Esophagus muscularis mucosa (tissue), 4 donors: ENCODE results near the gene MLXIPL. TPM values are rescaled to one million over a fixed set of nuclear protein-coding genes. Genes with fewer than 3 reads are reported as not detected.
A peak's percentile ranks its signal among the peaks of the same experiment; 100 is the strongest.

Source experiments
- DNase-seq: peaks from one replicate; pipeline ENCODE4 v3.0.0-alpha.2; 2017; ENCODE audit errors: extremely low spot score
- H3K27ac ChIP-seq, 4 donors: fragments of 200-600 bp; sonication (generic); replicated peaks in 1 of 4; 1 replicate in 3 of 4; 2 replicates in 1 of 4; pipeline ENCODE4 v1.5.1; 2016 to 2019; ENCODE audit warnings: mild to moderate bottlenecking in 1 of 4
- H3K27me3 ChIP-seq, 4 donors: fragments of 200-600 bp; sonication (generic); one replicate each; pipeline versions ENCODE4 v1.5.1 to v1.6.0; 2016 to 2019
- H3K36me3 ChIP-seq, 4 donors: fragments of 200-600 bp; sonication (generic); one replicate each; pipeline ENCODE4 v1.5.1; 2016 to 2019
- H3K4me1 ChIP-seq, 4 donors: fragments of 200-600 bp; sonication (generic); one replicate each; pipeline ENCODE4 v1.5.1; 2016 to 2019
- H3K4me3 ChIP-seq, 4 donors: fragments of 200-600 bp; sonication (generic); 1 replicate in 2 of 4; 2 replicates in 2 of 4; pipeline ENCODE4 v1.5.1; 2016 to 2019; ENCODE audit warnings: mild to moderate bottlenecking in 4 of 4, moderate library complexity in 1 of 4
- H3K9me3 ChIP-seq, 4 donors: fragments of 200-600 bp; sonication (generic); 1 replicate in 3 of 4; 2 replicates in 1 of 4; pipeline ENCODE4 v1.5.1; 2016 to 2019
- EP300 ChIP-seq: sonication (generic); formaldehyde crosslinking; IDR thresholded peaks from one replicate; pipeline ENCODE4 v1.6.1; 2017; ENCODE audit warnings: antibody characterized with exemption
- POLR2A ChIP-seq: fragments of 450-650 bp; IDR thresholded peaks from one replicate; pipeline ENCODE4 v1.6.1; 2017; ENCODE audit warnings: antibody characterized with exemption, moderate library complexity, mild to moderate bottlenecking, low read depth
- POLR2AphosphoS5 ChIP-seq, 2 donors: sonication (generic); formaldehyde crosslinking; IDR thresholded peaks; one replicate each; pipeline ENCODE4 v1.6.1; 2017; ENCODE audit warnings: antibody characterized with exemption in 2 of 2
- WGBS: methylation state at CpG from one replicate; pipeline ENCODE4 v1.1.5; 2018; 5-methylcytosine and 5-hydroxymethylcytosine counted together
- intact Hi-C: fragments of 100-400 bp; cut with DNase I; formaldehyde crosslinking; loops from one replicate; pipeline ENCODE4 v1.15.1; 2023
- total RNA-seq, 4 donors: library from RNA; depleted of rRNA; stranded (reverse); fragments of >200 nt; gene quantifications; one replicate each; pipeline versions ENCODE4 v1.1.0 to v1.2.1, GENCODE V29; 2016
- TF ChIP-seq, protein P1 (sequence below), 3 experiments: fragments of 200-600 bp in 2 of 3; fragments of 450-650 bp in 1 of 3; sonication (generic) in 2 of 3; IDR thresholded peaks; one replicate each; pipeline ENCODE4 v1.5.1; 2017 to 2019; ENCODE audit warnings: antibody characterized with exemption in 3 of 3, mild to moderate bottlenecking in 2 of 3, moderate library complexity in 1 of 3

The MLXIPL gene
- total RNA-seq, 4 donors from 2014 or later: 6.5 to 19.5 (median 10.3) TPM

DNA sequence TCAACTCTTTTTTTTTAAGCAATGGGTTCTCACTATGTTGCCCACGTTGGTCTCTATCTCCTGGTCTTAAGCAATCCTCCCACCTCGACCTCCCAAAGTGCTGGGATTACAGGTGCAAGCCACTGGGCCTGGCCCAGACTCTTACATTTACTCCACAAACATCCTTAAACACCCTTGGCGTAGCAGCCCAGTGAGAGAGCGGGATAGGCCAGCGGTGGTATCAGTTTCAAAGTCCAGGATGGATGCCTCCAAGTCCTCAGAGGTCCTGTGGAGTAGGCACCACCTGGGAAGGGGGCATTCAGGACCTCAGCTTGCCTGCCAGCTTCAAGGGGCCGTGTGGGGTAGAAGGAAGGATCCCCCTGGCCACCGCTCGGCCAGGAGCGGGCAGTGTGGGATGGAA is 25.3 kb upstream of the MLXIPL start:
- TF ChIP-seq, protein P1, sequence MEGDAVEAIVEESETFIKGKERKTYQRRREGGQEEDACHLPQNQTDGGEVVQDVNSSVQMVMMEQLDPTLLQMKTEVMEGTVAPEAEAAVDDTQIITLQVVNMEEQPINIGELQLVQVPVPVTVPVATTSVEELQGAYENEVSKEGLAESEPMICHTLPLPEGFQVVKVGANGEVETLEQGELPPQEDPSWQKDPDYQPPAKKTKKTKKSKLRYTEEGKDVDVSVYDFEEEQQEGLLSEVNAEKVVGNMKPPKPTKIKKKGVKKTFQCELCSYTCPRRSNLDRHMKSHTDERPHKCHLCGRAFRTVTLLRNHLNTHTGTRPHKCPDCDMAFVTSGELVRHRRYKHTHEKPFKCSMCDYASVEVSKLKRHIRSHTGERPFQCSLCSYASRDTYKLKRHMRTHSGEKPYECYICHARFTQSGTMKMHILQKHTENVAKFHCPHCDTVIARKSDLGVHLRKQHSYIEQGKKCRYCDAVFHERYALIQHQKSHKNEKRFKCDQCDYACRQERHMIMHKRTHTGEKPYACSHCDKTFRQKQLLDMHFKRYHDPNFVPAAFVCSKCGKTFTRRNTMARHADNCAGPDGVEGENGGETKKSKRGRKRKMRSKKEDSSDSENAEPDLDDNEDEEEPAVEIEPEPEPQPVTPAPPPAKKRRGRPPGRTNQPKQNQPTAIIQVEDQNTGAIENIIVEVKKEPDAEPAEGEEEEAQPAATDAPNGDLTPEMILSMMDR (IDR thresholded peaks at IDR 0.05): no peak
- TF ChIP-seq POLR2A (no peak), POLR2AphosphoS5 (IDR thresholded peaks at IDR 0.05) (no peak), EP300 (no peak)
- Histone ChIP-seq H3K27me3 (peaks cover 4 to 73% (median 17%) of the 10 kb centered on the region in 4 donors), H3K36me3 (no peaks in the 10 kb centered on the region), H3K4me3 (no peak overlapping the region), H3K27ac (no peak overlapping the region), H3K9me3 (no peaks in the 10 kb centered on the region), H3K4me1 (peaks cover 5 to 12% (median 11%) of the 10 kb centered on the region in 4 donors)
- WGBS: 57% methylated on average over 9 of the region's 9 CpGs
- no peak for DNase-seq
- intact Hi-C loops: no loop called here

DNA sequence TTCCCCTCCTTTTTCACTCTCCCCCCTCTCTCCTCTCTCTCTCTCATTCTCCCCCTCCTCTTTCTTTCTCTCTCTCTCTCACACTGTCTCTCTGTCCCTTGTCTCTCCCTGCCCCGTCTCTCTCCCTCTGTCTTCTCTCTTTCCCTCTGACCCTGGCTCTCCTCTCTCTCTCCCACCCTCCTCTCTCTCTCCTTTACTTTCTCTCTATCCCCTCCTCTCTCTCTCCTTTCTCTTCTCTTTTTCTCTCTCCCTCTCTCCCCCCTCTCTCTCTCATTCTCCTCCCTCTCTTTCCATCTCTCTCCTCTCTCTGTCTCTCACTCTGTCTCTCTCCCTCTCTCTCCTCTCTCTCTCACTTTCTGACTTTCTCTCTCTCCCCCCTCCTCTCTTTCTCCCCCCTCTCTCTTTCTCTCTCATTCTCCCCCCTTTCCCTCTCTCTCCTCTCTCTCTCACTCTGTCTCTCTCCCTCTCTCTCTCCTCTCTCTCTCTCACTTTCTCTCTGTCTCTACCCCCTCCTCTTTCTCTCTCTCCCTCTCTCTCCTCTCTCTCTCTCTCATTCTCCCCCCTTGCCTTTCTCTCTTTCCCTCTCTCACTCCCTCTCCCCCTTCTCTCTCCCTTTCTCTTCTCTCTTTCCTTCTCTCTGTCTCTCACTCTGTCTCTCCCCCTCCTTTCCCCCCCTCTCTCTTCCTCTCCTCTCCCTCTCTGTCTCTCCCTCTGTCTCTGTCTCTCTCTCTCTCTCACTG is 24.4 kb upstream of the MLXIPL start:
- Histone ChIP-seq H3K27ac (no peak overlapping the region), H3K4me1 (peaks cover 5 to 12% (median 11%) of the 10 kb centered on the region in 4 donors), H3K9me3 (no peaks in the 10 kb centered on the region), H3K27me3 (peaks cover 4 to 81% (median 17%) of the 10 kb centered on the region in 4 donors), H3K4me3 (no peak overlapping the region), H3K36me3 (no peaks in the 10 kb centered on the region)
- DNase-seq: no peak
- no peak for TF ChIP-seq EP300
- TF ChIP-seq POLR2A: no peak
- TF ChIP-seq POLR2AphosphoS5 (IDR thresholded peaks at IDR 0.05): no peak
- TF ChIP-seq, protein P1 (IDR thresholded peaks at IDR 0.05): no peak
- WGBS: 53% methylated on average over 1 of the region's 1 CpG
- intact Hi-C loops: no loop called here

DNA sequence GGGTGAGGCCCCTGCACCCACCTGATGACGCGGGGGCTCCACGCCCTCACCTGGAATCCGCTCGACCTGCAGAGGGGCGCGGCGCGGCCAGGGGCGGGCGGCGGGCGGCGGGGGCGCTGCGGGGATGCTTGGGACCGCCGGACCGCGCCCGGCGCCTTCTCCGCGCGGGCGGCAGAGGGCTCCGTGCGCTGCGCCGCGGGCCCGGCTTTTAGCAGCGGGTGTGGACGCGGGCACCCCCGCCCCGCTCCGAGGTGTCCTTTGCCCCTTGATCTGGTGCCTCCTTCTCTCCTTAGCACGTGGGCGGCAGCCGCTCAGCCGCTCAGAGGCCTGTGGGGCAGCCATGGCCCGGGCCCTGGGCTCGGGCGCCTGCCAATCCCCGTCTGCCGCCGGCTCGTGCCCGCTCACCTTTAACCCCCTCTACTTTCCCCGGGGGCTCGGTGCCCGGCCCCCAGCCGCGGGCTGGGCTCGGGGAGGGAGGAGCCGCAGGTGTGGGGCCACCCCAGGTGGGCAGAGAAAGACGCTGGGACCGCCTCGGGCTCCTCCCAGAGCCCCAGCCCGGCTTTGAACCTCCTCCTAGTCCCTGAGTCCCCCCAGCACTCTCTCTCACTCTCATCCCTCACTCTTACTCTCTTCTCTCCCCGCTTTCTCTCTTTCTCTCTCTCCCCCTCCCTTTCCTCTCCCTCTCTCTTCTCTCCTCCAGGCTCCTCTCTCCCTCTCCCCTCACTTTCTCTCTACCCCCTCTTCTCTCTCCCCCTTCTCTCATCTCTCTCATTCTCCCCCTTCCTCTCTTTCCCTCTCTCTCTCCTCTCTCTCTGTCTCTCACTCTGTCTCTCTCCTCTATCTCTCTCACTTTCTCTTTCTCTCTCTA is 23.6 kb upstream of the MLXIPL start:
- intact Hi-C loops: no loop called here
- DNase-seq: no peak
- peaks cover 4 to 87% (median 17%) of the 10 kb centered on the region in 4 donors for H3K27me3 ChIP-seq
- no peak overlapping the region for H3K27ac ChIP-seq
- TF ChIP-seq POLR2A (no peak), EP300 (no peak), POLR2AphosphoS5 (IDR thresholded peaks at IDR 0.05) (no peak)
- TF ChIP-seq, protein P1 (IDR thresholded peaks at IDR 0.05): peak in 1 of 3 experiments; percentile 34
- 2% methylated on average over 16 of the region's 62 CpGs for WGBS
- H3K4me1 ChIP-seq: peaks cover 5 to 12% (median 11%) of the 10 kb centered on the region in 4 donors
- no peaks in the 10 kb centered on the region for H3K9me3 ChIP-seq
- H3K36me3 ChIP-seq: no peaks in the 10 kb centered on the region
- peak overlapping the region; percentile 50 to 61 (median 52) for H3K4me3 ChIP-seq

DNA sequence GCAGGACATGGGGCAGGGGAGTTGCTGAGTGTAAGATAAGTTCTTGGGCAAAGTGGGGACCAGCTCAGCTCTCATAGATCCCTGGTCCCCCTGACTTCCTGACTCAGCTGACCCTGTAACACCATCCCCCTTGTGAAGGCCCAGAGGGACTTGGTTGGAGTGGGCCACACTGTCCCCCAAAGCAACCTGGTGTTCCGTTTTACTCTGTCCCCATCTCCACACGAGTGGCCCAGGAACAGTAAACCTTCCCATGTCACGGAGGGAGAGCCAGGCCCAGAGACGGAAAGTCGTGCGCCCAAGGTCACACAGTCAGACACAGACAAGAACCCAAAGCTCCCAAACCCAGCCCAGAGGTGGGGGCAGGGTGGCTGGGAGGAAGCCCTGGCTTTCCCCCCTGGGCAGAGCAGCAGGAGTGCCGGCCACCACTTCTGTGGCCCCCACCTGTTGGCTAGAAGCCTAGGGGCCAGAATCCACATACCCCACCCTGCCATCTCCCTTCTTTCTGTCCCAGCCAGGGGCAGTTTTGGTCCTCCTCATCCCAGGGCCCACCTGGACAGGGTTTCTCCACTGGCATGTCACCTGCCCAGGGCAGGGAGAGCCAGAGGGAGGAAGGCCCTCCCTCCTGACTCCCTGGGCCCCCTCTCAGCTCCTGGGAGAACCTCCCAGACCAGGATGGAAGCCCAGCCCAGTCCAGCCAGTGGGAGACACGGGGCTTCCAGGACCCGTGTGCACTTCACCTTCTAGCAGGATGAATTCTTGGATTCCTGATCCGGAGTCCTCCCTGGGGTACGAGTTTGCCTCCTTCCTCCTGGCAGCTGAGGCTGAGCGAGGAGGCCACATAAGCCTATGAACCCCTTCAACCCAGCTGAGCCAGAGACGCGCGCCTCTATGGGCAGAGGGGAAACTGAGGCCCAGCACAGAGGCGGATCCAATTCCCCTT is 22.7 kb upstream of the MLXIPL start:
- Histone ChIP-seq H3K27me3 (peaks cover 4 to 87% (median 17%) of the 10 kb centered on the region in 4 donors), H3K4me3 (peak overlapping the region in 3 of 4 donors; percentile 51 to 61 (median 54))

More for the DNA sequence above, 22.7 kb upstream of the MLXIPL start:
- no peak for DNase-seq
- Histone ChIP-seq H3K4me1 (peaks cover 5 to 12% (median 11%) of the 10 kb centered on the region in 4 donors), H3K9me3 (no peaks in the 10 kb centered on the region), H3K27ac (no peak overlapping the region), H3K36me3 (no peaks in the 10 kb centered on the region)
- intact Hi-C loops: no loop called here
- 36% methylated on average over 8 of the region's 16 CpGs for WGBS
- no peak for TF ChIP-seq EP300
- TF ChIP-seq POLR2A: no peak
- TF ChIP-seq, protein P1 (IDR thresholded peaks at IDR 0.05): no peak
- TF ChIP-seq POLR2AphosphoS5 (IDR thresholded peaks at IDR 0.05): no peak
